ENCODE data around the gene PSAT1. TPM values are rescaled to one million over a fixed set of nuclear protein-coding genes. Genes with fewer than 3 reads are reported as not detected.

The PSAT1 gene
- total RNA-seq, 1 donor from 2014 or later, result 23.4 TPM

- DNase-seq, result no peak
Observed at GRCh38 chr9:78292716-78293497, 4.0 kb upstream of the PSAT1 start.

GRCh38 chr9:78294290-78295176 is 2.4 kb upstream of the PSAT1 start:
- DNase-seq, result no peak

GRCh38 chr9:78295177-78295575 is 1.7 kb upstream of the PSAT1 start:
- DNase-seq, result no peak

GRCh38 chr9:78295731-78296130 is 1.2 kb upstream of the PSAT1 start:
- DNase-seq, result no peak

- no peak for DNase-seq
Observed at GRCh38 chr9:78296201-78296892, 578 bp upstream of the PSAT1 start.

GRCh38 chr9:78297672-78297961 is 692 bp downstream of the PSAT1 start:
- DNase-seq, result no peak

- no peak for DNase-seq
Observed at GRCh38 chr9:78298046-78298765, 1.3 kb downstream of the PSAT1 start.

GRCh38 chr9:78300209-78300608 is 3.3 kb downstream of the PSAT1 start:
- no peak for DNase-seq

- no peak for DNase-seq
Observed at GRCh38 chr9:78301466-78301865, 4.5 kb downstream of the PSAT1 start.

- DNase-seq, result no peak
Observed at GRCh38 chr9:78303377-78304062, 6.6 kb downstream of the PSAT1 start.

GRCh38 chr9:78304357-78304756 is 7.4 kb downstream of the PSAT1 start:
- no peak for DNase-seq

- DNase-seq, result no peak
Observed at GRCh38 chr9:78306222-78307076, 9.5 kb downstream of the PSAT1 start.

- DNase-seq, result no peak
Observed at GRCh38 chr9:78307360-78307759, 10.4 kb downstream of the PSAT1 start.

GRCh38 chr9:78309066-78309465 is 12.1 kb downstream of the PSAT1 start:
- DNase-seq, result no peak

GRCh38 chr9:78311075-78311474 is 14.2 kb downstream of the PSAT1 start:
- no peak for DNase-seq

- DNase-seq, result no peak
Observed at GRCh38 chr9:78311886-78312524, 15.1 kb downstream of the PSAT1 start.

- no peak for DNase-seq
Observed at GRCh38 chr9:78314550-78314949, 17.6 kb downstream of the PSAT1 start.

- no peak for DNase-seq
Observed at GRCh38 chr9:78314953-78315870, 18.3 kb downstream of the PSAT1 start.
